HG02642 (cell line): ENCODE results near the gene GLYATL1.

Experiments
- ATAC-seq: cut with Tn5 transposase; IDR thresholded peaks from one replicate; pipeline ENCODE4 v1.9.1; 2021; ENCODE audit warnings: mild to moderate bottlenecking; ENCODE audit not compliant: unreplicated experiment, poor library complexity

The GLYATL1 gene

DNA sequence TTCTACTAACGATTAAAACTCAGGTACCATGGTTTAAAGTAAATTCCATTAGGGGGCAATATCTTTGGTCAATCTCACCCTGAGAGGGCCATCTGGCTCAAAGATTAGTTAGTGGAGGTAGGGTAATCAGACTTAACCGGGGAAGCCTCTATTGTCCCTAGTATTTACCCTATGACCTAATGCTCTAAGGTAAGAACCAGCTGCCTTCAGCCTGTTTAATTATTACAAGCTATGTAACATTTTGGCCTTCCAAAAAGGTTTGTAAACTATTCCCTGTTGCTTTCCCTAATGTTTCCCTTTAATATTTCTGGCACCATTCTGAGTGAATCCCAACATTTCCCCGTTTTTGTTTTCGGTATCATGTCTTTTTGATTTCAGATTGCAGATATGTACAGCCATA lies 15.1 kb upstream of the GLYATL1 start:
- ATAC-seq = no peak

DNA sequence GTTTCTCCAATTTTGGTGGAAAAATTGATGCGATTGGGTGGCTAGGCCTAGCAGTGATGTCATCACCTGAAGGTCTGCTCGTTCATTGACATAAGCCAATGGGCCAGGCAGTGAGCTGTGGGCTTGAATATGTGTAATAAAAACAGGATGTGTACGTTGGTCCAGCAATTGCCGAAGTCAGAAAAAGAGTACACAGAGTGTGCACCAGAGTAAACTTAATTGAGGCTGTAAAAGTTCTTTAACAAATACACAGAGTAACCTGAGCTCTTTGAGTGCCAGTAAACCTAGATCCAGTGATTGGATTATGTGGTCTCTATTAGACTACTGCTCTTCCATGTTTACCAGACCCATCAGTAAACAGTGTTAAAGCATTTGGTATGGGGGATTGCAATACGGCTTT lies 13.0 kb upstream of the GLYATL1 start:
- ATAC-seq = no peak

DNA sequence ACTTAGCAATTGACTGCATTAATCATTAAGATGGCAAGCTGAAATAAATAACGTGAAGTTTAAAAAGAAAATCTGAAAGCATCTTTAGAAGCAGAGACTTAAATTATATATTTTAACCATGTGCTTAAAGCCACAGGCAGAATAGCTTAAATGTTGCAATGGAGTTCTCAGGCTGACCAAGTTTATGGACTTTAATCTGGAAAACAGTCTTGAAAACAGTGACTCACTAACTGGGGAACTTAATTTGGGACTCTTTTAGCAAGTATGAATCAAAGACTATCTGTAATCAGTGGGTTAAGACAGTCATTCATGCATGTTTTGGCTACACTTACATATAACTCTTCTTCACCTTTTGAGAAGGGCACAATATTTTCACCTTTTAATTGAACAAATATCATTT lies 12.6 kb upstream of the GLYATL1 start:
- no peak for ATAC-seq

DNA sequence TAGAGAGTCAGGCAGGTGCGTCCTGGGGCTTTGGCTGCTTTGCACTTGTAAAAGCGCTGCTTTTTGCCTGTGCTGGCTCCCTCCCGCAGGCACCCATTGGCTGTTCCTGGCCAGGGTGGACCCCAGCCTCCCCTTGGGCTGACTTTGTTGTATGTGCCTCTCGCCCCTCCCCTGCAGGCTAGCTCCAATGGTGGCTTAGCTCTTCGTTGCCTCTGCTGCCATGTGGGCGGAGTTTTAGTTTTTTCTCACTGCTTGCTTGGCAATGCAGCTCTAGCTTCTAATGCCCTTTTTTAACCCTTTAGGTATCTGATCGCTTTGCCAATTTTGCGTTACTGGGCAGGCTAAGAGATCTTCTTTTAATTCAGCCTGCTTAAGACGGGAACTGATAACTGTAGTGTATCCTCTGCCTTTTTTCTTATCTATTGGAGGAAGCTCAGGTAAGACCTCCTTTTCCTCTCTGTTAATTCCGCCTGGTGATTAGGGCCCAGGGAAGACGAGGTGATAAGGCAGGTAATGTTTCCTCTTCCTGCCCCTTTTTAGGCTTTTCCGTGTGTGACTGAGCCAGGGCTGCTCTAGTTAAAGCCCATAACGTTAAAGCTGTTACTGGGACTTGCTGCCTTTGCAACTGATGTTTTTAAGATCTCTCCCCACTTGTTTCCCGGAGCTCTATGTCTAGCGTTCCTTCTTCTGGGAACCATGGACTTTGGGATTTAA lies 11.7 kb upstream of the GLYATL1 start:
- ATAC-seq = no peak

DNA sequence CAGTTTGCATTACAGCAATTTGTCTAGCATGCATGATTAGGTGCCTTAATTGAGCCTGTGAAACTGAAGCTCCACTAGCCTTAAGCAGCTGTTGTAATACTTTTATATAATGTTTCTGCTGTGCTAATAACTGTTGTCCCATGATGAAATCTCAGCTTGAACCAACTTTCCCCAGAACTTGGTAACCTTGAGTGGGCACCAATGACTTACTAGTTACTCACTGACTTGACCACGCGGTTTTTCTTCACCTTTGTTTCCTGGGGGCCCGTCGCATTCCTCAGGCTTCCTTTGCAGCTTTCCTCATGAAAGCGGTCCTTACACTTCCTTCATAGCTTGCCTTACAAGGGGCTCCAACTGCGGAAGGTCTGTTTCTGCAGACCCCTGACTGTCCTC lies 11.2 kb upstream of the GLYATL1 start:
- no peak for ATAC-seq

DNA sequence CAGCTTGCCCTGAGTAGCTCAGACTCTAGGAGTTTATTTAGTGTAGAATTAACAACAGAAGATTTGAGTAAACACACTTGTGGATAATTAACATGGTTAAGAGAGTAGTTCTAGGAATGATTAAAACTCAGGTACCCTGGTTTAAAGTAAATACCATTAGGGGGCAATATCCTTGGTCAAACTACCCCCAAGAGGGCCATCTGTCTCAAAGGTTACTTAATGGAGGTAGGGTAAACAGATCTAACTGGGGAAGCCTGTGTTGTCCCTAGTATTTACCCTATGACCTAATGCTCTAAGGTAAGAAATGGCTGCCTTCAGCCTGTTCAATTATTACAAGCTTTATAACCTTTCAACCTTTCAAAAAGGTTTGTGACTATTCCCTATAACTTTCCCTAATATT lies 10.6 kb upstream of the GLYATL1 start:
- no peak for ATAC-seq

DNA sequence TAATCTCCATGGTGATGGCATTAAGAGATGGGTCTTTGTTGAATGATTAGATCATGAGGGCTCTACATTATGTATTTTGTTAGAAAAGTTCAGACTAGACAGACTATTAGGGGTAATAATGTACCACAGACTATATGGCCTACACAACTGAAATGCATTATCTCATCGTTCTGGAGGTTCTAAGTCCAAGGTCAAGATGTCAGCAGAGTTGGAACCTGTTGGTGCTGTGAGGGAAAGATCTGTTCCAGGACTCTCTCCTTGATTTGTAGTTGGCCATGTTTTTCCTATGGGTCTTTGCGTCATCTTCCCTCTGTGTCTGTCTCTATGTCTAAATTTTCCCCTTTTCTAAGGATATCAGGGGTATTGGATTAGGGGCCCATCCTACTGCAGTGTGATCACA lies 8.4 kb upstream of the GLYATL1 start:
- ATAC-seq = no peak

DNA sequence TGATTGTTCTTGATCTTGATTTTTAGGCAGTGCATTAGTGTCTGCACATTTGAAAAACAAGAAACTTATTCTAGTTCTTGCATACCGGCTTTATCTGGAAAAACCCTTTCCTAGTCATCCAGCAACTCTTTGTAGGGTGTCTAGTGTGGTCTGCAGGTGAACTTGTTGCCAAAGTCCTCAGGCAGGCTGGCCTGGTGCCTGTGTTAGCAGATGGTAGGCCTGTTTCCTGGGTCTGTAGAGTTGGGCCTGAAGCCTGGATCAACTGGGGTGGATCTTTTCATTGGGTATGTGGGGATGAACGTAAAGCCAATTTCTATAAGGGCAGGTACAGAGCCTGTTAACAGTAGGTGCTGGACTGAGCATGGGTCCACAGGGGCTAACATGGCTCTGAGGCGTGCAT lies 5.6 kb upstream of the GLYATL1 start:
- ATAC-seq = no peak

DNA sequence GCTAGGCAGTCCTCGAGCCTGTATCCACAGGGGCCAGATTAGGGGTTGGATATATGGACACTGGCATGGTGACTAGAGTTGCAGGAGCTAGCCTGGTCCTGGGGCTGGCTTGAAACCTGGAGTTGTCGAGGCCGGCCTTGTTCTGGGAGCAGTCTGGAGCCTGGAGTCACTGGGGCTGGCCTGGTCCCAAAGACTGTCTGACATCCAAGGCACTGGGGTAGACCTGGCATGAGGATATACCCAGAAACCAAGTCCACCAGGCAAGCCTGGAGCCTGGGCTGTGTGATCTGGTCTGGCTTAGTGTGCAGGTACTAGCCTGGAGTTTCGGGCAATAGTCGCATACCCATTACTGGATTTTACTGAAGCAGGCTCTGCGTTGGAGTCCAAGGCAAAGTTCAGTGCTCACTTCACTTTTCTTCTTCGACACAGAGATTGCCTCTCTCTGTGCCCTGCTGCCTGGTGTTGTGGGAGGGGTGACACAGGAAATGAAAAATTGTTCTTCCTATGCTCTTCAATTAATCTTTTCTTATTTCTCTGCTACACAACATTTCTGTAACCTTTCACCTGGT lies 4.3 kb upstream of the GLYATL1 start:
- ATAC-seq = no peak

DNA sequence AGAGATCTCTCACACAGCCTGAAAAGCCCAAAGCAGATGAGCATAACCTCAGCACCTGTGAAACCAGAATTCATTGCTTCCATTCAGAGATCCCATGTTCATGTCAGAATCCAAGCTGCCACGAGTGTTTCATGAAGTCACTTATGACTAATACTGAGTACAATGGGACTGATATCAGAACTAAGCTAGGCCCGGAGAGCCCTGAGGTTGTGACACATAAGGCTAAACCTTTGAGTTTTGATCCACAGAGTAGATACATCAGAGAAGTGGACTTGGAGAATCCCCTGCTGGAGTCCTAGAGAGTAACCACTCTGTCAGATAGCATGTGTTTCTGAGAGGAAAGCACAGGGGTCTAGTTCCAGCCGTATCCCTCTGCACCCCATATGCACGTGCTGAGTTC lies 890 bp upstream of the GLYATL1 start:
- no peak for ATAC-seq

DNA sequence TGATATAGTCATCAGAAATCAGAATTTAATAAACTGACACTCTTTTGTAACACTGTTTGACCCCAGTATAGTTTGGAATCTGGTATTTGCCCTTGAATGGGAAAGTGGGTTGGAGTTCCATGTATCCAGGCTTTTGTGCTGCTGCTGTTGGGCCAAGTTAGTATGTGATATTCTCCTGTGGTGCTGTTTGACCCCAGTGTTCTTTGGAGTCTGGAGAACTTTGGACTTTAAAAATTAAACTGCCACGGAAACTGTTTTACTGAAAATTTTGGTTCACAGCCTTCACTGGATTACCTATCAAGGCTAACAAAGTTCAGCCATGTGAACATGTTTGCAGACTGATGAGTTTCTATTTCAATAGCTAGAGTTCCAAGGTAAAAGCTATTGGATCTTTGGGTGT lies 740 bp downstream of the GLYATL1 start:
- no peak for ATAC-seq

DNA sequence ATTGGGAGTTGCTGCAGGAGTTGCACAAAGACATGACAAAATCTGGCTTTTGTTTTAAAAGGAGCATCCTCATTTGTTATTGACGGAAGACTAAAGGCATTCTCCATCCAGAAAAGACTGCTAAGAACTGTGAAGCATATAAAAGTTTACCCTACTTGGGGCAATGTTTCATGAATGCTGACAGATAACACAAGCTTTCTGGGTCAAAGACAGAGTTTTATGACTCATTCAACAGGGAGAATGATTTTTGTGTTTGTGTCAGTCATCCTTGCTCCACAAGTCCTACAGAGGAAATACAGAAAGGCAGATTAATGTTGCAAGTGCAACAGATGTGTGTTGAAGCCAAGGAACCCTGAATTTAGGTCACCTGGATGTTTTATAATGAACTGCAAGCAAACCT lies 2.5 kb downstream of the GLYATL1 start:
- ATAC-seq = no peak

DNA sequence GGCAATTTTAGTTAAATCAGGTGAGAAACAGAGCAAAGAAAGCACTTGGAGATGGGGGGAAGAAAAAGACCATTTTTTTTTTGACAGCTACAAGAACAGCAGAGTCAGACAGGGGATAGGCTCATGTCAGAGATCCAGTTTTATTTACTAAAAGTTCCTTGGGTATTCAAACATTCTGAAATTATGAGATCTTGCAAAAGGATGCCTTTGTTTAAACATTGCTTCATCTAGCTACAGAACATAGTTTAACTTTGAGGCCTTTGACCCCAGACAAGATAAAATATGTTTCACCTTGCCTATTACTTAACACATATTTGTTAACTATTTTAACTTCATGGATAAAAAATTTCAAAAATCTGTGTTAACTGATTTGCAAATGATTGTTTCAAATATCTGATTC lies 6.4 kb downstream of the GLYATL1 start:
- ATAC-seq = no peak

DNA sequence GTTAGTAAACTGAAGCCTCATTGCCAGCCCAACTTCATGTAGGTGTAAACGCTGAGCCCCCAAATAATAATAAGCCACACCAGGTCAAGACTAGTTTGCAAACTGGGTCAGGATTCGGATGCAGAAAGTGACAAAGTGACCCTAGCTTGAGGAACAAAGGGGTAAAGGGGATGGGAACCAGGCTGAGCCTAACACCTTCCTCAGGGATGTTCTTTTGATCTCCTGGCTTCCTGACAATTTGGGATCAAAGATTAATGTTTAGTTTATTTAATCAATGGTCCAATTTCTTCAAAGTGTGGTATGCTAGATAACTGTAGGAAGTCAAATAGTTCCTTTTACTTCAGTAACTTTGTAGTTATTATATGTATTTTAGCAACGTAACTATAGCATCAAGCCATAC lies 9.9 kb downstream of the GLYATL1 start:
- no peak for ATAC-seq

DNA sequence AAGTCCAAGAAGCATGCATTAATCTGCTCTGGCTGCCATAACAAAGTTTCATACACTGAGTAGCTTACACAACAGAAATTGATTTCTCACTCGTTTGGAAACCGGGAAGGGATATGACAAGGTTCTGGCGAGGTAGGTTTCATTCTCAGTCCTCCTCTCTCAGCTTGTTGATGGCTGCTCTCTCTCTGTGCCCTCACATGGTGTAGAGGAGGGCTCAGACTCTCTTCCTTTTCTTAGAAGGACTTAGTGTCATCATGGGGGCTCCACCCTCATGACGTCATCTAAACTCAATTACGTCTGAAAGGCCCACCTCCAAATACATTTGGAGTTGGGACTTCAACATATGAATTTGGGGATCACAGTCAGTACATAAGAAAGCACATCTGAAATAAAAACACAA lies 18.6 kb downstream of the GLYATL1 start:
- ATAC-seq = no peak

DNA sequence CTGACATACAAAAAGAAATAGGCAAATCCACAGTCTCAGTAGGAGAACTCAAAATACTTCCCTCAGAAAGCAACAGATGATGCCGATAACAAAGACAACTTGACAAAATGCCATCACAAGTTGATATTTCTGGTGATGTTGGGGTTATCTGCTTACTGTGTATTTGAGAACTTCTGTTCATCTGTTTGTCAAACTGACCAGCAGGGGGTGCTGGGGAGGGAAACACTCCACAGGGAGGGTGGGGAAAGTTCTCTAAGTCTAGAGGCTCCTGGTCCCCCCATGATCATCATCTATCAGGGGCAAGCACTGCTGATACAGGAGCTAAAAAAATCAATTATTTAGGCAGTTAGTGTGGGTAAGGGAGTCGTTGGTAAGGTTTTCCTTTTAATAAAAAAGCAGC lies 19.2 kb downstream of the GLYATL1 start:
- ATAC-seq = peak; percentile 82

DNA sequence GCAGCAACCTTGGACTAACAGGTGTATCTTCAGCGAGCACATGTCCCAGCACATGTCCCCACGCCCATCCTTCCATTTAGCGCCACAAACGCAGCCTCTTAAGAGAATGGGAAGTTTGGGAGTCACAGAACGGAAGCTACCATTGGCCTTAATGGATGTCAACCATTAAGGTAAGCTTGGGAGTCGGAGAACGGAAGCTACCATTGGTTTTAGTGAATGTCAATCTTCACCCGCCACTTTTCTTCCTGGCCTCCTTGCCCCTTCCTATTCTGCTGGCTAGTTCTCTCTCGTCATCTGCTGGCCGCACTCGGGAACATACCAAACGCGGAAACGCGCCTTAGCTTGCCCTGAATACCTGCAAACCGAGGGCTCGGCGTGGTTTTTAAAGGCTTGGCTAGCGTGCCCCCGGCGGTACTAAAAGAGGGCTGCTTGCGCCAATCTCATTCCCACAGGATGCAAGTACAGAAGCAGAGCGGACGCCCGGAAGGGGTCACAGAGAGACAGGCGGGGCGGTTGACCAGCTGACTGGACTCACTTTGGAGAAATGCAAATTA lies 24.3 kb downstream of the GLYATL1 start:
- no peak for ATAC-seq

DNA sequence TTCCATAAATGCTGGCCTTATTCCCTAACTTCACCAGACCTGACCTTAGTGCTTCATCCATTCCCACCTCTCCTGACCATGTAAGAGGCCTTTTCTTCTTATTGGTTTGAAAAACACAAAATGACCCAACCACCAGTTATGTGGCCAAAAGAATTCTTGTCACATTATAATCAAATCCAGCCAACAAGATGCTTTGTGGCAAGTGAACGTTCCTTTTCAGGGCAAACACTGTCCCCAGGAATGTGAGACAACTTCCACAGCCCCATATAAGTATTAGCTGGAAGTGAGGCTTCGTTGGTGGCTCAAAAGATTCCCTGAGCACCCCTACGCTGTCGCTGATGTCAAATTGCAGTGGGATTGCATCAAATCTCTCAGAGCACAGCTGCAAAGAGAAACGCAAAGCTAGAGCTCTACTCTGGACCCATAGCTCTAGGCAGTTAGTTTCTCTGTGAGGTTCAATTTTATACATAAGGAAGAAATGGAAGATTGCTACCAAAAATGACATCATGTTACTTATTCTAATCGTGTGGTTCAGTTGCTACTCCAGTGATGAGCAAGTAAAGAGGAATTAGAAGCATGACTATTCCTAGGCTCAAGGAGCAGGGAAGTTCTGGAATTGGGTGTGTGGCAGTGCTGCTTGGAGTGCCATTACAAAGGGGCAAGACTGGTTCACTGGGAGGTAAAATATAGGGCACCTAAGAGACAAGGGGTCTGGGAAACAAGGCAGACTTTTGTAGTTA lies 26.1 kb downstream of the GLYATL1 start:
- no peak for ATAC-seq

DNA sequence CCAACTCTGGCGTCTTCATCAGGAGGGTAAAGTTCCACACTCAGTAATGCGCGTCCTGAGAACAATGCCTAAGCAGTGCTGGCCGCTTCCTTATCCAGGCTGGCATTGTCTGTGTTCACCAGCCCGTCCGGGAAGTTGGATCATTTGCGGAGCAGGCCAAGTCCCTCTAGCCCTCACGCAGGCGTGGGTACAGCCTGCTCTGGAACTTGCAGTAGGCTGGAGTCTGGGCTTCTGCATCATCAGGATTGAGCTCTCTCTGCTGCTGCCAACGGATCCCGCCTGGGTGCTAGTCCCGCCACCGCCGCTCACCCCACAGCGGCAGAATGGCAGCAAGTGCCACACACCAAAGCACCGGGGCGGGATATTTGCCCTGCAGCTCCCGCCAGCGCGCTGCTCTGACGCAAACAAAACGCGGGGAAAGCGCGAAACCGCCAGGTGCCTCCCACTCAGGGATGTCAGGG lies 29.0 kb downstream of the GLYATL1 start:
- ATAC-seq = no peak

DNA sequence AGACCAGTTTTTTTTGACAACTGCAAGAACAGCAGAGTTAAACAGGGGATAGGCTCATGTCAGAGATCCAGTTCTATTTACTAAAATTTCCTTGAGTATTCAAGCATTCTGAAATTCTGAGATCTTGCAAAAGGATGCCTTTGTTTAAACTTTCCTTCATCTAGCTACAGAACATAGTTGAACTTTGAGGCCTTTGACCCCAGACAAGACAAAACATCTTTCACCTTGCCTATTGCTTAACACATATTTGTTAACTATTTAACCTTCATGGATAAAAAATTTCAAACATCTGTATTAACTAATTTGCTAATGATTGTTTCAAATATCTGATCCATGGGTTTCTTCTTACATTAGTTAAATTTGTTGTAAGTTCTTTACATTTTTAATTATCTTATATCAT lies 38.2 kb downstream of the GLYATL1 start:
- no peak for ATAC-seq

DNA sequence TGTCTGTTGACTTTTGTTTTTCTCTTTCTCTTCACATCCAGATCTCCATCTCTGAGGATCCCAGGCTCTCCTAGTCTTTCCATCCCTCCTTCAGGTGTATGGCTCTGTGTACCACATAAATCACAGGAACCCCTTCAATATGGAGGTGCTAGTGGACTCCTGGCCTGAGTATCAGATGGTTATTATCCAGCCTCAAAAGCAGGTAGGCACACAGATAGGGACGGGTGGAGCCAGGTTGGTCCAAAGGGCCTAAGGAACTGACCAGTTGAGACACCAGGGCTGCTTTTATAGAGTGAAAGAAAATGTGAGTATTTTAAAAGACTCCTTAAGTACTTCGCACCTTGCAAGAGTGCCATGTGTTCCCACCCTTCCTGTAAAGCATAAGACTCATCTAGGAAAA lies 39.9 kb downstream of the GLYATL1 start:
- ATAC-seq = no peak
